ENCODE data around the gene CHCHD4.
"Not testable (repeated sequence)": the region's sequence is repeated elsewhere in the genome, so short reads cannot be mapped to it uniquely, and the experiment has no call there.

CHCHD4 gene

DNA sequence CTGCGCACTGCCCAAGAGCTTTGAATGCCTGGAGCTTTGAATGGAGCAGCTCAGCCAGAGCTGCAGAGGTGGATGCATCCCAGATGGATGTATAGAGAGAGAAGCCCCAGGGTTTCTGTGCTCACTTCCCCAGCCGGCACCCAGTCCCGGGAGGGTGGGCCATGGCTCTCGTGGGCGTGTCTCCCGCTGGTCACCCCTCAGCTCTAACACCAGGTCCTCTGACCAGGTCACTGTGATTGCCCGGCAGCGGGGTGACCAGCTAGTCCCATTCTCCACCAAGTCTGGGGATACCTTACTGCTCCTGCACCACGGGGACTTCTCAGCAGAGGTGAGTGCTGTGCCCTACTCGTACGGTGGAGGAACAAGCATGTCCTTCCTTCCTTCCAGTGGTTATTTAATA is 10.9 kb upstream of the CHCHD4 start:
- DNase-seq (ENCODE audit: low read depth in 2 of 2), result no peak

DNA sequence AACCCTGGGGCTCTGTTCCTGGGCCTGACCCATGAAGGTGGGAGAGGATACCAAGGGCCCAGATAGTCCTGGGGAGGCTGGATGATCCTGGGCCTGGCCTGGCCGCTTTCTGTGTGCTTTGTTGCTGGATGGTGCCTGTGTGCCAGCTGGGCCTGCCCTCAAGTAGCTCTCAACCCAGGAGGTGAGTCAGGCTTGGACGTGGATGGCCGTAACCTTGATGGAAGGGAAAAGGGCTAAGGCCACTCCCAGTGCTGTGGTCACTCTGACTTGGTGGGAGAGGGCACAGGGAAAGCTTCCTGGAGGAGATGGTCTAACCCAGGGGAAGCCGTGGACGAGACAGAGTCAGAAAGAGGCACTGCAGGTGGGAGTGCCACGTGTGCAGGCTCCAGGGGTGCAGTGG is 9.6 kb upstream of the CHCHD4 start:
- DNase-seq (ENCODE audit: low read depth in 2 of 2), result no peak

DNA sequence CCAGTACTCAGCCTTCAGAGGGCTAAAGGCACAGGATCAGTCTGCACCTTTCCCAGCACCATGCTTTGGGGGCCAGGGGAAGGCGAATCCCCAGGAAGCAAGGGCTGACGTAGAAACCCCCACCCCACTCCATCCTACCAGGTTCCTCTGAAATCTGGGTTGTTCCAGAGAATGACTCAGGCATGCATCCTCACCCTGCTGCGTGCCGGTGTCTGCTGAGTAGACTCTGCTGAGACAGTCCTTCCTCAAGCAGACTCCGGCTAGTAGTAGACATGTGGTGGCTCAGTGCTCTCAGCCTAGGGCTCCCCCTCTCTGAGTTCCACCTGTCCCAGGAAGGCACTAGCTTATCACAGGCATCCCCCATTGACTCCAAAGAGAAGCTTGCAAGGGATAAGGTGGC is 9.2 kb upstream of the CHCHD4 start:
- DNase-seq (ENCODE audit: low read depth in 2 of 2), result no peak

DNA sequence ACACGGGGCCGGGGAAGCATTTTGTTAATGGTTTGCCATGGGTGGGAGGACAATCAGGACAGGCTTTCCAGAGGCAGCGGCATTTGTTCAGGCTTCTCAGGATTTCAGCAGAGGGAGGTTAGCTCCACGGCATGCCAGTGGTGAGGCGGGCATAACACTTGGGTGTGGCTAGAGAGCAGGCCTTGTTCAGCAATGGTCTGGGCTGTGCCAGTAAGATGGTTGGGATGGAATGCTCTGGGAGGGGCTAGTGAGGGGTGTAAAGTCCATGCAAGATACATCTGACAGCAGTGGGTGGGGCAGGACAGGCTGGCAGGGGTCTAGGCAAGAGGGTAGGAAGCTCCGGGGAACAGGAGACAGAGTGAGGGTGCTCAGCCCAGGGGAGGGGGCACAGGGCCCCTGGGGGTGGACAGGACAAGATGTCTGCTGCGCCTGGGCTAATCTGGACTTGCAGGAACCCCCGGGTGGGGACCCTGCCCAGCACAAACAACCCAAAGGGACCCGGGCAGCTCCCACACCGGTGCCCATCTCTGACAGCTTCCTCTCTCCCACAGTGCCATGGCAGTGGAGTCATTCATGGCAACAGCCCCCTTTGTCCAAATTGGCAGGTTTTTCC is 8.6 kb upstream of the CHCHD4 start:
- DNase-seq (ENCODE audit: low read depth in 2 of 2), result no peak

DNA sequence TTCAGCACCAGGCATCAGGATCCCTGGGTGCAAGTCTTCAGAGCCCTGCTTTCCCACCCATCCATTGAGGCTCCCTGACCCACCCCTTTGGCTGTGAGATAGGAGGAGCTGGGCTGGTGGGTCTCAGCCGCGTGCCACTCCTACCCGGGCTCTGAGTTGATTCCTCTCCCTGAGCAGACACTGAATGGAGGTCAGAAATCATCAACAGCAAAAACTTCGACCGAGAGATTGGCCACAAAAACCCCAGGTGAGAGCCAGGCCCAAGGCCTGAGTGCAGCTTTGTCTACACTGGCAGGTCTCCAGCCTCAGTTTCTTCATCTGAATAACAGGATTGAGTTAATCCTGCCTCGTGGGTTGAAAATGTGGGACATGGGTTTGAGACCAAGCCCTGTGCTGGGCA is 8.0 kb upstream of the CHCHD4 start:
- DNase-seq (ENCODE audit: low read depth in 2 of 2), result no peak

DNA sequence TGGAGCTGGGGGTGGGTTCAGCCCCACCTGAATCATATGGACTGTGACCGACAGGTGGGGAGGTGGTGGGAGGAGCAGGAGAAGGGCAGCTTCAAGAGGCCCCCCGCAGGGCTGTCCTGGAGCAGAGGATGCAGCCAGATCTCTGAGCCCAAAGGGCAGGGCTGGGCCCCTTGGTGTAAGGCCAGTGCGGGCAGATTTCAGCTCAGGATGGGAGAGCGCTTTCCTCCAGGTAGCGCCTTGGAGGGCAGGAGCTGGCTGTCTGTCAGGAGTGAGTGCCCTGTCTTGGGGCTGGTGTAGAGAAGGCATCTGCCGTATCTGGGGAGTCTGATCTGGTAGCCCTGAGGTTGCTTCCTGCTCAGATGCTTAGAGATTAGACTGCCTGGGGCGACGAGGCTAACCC is 7.5 kb upstream of the CHCHD4 start:
- no peak for DNase-seq (ENCODE audit: low read depth in 2 of 2)

DNA sequence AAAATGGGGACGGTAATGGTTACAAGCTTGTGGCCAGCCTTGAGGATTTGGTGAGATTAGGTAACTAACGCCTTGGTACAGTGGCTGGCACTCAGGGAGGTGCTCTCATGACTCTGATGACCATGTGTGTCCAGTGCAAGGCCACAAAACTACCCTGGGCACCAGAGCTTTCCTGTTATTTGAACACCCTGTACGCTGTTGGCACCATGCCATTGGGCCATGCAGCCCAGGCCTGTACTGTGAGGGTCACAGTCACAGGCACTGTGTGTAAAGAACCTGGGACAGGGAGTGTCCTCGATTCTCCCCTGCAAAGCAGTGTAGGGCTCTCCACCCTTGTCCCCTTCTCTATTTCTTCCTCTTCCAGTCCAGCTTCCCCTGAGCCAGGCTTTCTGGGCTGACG is 6.5 kb upstream of the CHCHD4 start:
- no peak for DNase-seq (ENCODE audit: low read depth in 2 of 2)

DNA sequence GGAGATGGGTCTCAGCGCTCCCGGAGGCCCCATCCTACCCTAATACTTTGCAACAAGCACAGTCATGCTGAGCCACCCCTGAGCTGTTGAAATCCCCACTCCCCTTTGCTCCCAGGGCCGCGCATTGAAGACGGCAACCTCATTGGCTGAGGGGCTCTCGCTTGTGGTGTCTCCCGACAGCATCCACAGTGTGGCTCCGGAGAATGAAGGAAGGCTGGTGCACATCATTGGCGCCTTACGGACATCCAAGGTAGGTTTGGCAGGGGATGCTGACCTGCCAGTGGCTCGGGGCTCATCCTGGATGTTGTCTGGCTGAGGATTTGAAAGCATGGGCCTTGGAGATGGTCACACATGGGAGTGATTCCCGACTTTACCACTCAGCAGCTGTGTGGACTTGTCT is 6.0 kb upstream of the CHCHD4 start:
- no peak for DNase-seq (ENCODE audit: low read depth in 2 of 2)

DNA sequence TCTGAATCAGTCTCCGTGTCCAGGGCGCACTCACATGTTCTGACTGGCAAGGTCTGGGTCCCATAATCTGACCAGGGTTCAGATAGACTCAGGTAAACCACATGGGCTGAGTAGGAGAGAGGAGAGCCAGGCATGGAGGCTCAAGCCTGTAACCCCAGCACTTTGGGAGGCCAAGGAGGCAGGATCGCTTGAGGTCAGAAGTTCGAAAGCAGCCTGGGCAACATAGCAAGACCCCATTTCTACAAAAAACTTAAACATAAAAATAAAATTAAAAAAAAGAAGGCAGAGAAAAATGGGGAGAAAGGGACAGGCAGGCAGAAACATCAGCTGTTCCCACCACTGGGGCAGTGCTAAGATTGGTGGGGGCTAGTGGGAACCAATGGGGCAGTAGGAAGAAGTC is 5.6 kb upstream of the CHCHD4 start:
- no peak for DNase-seq (ENCODE audit: low read depth in 2 of 2)

DNA sequence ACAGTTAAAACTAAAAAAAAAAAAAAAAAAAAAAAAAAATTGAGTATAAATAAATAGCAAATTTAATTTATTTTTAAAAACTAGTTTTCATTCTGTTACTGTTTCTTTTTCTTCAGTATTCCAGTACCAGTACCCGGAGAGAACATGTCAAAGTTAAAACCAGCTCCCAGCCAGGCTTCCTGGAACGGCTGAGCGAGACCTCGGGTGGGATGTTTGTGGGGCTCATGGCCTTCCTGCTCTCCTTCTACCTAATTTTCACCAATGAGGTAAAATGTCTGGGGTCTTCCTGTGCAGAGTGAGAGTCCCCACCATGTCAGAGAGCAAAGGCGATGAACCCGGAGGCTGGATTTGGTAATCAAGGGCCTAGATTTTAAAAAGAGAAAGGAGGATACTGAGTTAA is 4.6 kb upstream of the CHCHD4 start:
- DNase-seq (ENCODE audit: low read depth in 2 of 2), result no peak

DNA sequence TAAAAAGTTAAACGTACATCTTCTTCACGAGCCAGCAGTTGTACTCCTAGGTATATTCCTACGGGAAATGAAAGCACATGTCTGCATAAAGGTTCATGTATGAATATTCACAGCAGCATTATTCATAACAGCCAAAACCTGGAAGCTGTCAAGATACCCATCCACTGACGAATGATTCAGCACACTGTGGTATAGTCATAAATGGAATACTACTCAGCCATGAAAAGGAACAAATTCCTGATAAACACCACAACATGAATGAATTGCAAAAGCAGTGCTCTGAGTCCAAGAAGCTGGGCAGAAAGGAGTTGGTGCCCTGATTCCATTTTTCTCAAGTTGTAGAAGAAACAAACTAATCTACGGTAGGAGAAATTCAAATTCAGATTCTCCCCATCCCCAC is 4.1 kb upstream of the CHCHD4 start:
- DNase-seq (ENCODE audit: low read depth in 2 of 2), result no peak

DNA sequence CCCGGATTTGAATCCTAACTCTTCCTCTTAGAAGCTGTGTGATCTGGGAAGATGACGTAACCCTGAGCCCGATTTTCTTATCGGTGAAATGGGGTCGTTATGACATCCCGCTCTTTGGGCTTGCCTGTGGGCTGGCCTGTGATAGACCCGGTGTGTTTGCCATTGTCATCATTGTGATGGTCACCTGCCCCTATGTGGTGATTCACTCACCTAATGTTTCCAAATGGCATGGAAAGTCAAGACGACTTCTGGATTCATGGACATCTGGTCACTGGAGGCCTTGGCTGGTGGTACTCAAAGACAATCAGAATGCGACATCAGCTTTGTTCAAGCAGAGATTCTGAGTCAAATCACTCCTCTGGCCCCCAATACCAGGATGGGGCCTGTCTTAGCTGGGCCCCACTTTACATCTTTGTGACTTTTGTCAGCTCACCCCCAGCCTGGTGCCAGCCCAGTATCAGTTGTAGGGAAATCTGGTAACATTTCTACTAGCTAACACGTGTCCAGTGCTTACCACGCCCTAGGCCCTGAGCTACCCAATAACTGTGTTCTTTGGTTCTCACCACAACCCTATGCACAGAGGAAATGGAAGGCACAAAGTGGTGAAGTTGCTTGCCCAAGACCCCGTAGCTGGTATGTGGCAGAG is 3.0 kb upstream of the CHCHD4 start:
- DNase-seq (ENCODE audit: low read depth in 2 of 2), result no peak

DNA sequence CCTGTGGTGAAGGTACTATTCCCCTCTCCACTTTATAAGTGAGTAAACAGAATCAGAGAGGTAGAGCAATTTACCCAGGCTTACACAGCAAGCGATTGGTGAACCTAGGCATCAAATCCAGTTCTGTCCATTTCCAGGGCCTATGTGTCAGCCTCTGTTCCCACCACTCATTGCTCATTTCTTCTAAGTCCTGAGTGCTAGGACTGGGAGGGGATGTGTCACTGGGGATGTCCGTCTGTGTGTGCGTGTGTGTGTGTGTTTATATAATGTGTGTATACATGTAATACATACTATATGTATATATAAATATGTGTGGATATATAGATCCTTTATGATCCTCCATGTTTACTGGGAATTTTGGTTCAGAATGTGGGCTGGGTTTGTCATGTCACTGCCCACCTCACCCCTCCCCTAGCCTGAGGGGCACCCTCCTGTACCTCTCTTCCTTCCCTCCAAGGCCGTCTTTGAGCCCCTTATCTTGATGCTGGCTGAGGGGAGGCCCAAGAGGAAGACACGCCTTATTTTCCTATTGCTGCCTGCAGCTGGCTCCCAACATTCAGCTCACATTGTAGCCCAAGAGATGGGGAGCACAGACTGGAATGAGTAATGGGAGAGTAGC is 2.3 kb upstream of the CHCHD4 start:
- no peak for DNase-seq (ENCODE audit: low read depth in 2 of 2)

DNA sequence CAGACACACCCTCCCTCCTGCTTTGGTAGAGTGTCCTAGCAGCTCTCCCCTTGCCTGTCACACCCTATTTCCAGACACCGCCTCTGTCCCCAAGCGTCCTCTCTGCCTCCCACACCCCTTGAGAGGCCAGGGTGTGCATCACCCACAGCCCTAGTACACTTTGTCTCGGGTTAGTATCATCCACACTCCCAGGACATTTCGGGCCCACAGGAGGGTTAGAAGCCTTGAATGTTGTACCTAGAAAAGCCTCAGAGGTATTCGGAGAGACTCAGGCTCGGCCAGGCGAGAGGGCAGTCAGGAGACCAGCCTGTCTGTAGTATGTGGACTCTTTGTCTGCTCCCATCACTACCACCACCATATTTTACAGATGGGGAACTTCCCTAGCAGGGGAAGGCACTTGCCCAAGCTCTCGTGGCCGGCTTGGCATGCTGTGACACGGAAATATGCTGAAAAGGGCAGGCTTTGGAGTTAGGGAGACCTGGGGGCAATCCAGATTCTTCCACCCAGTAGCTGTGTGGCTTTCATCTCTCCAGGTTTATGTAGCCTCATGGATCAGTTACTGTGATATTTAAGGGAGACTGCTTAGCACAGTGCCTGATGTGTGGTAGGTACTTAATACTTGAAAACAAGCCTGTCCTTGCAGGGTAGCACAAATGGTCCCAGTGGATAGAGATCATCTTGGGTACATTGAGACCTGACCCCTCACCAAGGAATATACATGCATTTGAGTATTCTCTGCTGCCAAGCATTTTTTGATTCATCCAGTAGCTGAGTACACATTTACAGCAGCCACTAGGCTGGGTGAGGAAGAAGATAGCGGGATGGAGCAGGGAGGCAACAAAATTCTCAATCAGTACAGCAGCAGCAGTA is 1.6 kb upstream of the CHCHD4 start:
- DNase-seq (ENCODE audit: low read depth in 2 of 2), result no peak

DNA sequence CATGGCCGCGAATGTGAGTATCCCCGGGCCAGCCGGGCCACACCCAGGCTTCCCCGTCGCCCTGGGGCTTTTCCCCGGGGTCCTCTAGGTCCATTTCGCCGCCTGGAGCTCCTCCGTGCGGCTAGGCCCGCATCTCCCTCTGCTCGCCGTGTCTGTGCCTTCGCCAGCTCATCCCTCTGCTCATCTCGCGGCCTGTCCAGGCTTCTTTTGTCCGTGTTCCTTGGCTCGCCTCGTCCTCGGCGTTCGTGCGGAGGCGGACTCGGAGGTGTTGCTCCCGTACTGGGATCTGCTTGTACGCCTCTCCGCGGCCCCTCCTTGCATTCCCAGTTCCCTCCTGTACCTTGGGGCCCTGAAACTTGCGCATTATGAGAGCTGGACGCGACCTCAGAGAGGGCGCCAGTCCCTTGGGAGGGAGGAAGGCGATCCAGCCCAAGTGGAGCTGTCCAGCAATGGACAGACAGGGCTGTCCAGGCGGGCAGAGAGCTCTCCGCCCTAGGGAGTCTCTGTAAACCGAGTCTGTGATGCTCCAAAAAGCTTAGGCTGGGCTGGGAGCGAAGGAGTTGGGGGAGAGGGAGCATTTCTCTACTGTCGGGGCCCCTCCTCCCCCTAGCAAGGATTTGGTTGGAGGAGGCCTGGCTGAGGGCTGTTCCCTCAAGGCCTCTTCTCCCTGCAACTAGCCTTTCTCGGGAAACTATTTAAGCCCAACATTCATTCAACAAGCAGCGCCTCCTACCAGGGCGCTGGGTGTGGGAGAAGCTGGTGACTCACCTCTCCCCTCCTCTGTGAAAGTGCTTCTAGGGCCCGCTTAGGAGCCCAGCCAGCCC is 735 bp upstream of the CHCHD4 start:
- peak; percentile 29 to 56 for DNase-seq (ENCODE audit: low read depth in 2 of 2)

DNA sequence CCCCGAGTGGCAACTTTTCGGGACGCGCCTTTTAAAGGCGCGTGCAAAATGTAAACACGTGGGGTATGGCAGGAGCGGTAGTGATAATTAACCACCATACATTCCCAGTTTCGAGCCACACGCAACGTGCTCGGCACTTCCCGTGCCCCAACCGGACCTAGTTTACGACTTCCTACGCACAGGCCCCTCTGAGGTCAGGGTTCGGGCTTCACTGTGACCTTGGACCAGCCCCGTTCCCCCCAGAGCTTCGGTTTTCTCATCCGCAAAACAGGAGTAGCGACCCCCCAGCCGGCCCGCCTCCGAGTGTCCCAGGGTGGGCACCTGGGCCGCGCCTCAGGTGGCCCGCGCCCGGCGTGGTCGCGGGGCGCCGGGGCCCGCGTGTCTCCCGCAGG is 451 bp downstream of the CHCHD4 start:
- peak; percentile 40 to 46 for DNase-seq (ENCODE audit: low read depth in 2 of 2)

DNA sequence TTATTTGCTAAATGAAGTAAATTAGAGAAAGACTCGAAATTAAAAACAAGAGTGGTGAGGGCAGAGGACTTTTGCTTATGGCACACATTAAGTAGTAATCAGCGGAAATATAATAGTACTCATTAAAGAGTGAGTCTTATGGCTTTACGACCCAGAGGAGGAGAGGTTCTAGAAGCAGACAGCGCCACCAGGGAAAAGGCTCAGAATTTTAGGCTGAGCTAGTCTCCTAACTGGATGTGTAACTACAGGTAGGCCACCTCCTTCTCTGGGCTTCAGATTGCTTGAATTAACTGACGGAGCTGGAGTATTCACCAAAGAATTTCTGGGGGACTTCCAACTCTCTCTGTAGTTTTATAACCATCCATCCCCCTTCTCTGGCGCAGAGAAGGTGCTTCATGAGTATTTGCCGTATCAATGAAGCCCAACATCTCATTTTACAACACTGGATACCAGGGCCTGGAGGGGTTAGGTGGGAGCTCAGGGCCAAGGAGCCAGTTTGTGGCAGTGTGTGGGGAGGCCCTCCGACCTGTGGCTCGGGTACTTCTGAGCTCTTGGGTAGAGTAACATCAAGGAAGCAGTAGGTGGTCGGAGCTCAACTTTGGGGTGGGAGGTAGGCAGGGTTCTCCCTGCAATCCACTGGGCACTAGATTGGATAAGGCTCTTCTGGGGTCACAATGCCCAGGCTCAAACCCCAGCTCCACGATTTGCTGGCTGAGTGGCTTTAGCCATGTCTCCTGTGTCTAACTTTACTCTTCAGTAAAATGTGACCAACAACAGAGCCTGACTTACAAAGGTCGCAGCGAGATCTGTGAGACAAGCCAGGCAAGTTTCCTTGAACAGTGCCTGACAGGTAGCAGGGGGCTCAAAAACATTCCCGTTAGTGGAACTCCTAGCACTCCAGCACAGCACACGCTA is 1.1 kb downstream of the CHCHD4 start:
- no peak for DNase-seq (ENCODE audit: low read depth in 2 of 2)

DNA sequence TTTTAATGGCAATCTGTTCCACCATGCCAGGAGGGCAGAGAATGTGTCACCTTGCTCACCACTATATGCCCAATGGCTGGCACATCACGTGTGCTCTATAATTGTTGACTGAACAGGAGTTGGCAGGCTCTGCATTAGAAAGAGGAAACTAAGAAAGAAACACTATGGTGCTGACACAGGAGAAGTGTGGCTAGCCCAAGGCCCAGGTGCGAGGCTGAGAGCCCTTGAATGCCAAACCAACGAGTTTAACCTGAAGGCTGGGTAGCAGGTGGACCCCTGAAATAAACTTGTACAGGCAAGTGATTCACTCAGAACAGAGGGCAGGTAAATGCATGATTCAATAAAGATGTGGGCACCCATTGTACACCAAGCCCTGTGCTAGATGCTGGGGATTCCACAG is 2.4 kb downstream of the CHCHD4 start:
- no peak for DNase-seq (ENCODE audit: low read depth in 2 of 2)

DNA sequence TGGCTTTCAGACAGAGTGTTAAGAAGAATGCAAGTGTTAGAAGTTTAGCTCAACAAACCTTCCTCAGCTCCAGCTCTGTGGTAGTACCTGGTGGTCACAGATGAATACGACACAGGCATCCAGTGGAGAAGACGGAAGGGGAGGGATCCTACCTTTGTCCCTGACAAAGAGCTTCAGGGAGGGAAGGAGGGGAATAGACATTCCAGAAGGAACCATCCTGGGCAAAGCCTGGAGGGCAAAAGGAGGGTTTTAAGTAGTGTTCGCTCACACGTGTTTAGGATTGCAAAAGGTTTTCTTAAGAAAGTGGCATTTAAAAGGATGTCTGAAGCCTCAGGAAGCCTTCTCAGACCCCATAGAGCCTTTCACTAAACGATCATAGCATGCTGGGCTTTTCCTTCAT is 2.8 kb downstream of the CHCHD4 start:
- no peak for DNase-seq (ENCODE audit: low read depth in 2 of 2)

DNA sequence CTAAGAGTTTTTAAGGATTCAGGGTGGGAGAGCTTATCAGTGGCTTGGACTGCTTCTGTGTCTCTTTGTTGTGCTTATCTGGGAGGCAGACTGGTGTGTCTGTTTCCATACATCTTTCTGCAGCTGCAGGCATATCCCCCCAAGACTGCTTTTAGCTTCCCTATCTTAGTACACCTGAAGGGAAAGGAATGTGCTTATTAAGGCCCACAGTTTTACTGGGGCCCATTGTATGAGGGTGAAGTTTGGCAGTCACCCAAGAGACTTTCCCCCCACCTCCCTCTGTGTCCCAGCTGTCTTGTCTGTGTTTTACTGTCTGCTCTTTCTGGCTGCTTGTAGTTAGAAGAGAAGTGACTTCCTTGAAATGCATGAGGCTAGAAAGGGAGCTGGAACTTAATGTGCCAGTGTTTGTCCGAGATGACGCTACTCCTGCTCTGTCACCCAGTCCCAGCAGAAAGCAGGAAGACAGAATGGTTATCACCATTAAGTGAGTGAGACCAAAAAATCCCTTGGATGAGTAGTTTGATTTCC is 3.7 kb downstream of the CHCHD4 start:
- not testable (repeated sequence) for DNase-seq (ENCODE audit: low read depth in 2 of 2)

Measured in activated CD8-positive, alpha-beta memory T cell treated with anti-CD3 and anti-CD28 coated beads for 4 hours (primary cell).